Measurements from ENCODE around the gene C17orf113. TPM values are rescaled to one million over a fixed set of nuclear protein-coding genes. Genes with fewer than 3 reads are reported as not detected.
A peak's percentile ranks its signal among the peaks of the same experiment; 100 is the strongest.

Gene C17orf113
- total and polyA plus RNA-seq, 2 experiments from 2014 or later: 0.29 to 2.1 TPM

GRCh38 chr17:42055027-42055426, 4.6 kb upstream of the C17orf113 start (continued):
- TF ChIP-seq ETS1 (IDR thresholded peaks at IDR 0.05): no peak
- no peak for TF ChIP-seq STAT1 (IDR thresholded peaks at IDR 0.05; ENCODE audit: unreplicated experiment)
- no peak for TF ChIP-seq ZNF114 (CRISPR knock-in tag; IDR thresholded peaks at IDR 0.05)

GRCh38 chr17:42053731-42054500, 3.5 kb upstream of the C17orf113 start:
- Mint-ChIP-seq H3K4me1 (peaks cover 54% of the 10 kb centered on the region), H3K36me3 (ENCODE audit: low read depth) (no peaks in the 10 kb centered on the region), H3K27me3 (ENCODE audit: insufficient read depth, low read depth, poor library complexity) (peaks cover 27% of the 10 kb centered on the region), H3K27ac (no peak overlapping the region), H3K9me3 (no peaks in the 10 kb centered on the region), H3K4me3 (peak overlapping the region; percentile 40; the same call in 1 of the 3 replicates)
- no peak overlapping the region for H3K27ac ChIP-seq (ENCODE audit: low read depth)
- H3F3A ChIP-seq (replicated peaks; ENCODE audit: low read depth): 0 out of 2 replicates have a peak, but pooled peaks cover 7% of the 10 kb centered on the region
- DNase-seq (ENCODE audit: low spot score) (no peak), ATAC-seq (peak; percentile 6; the same call in 2 of the 3 replicates)
- H3K9me2 ChIP-seq (ENCODE audit: insufficient read depth): no peaks in the 10 kb centered on the region
- peaks cover 34% of the 10 kb centered on the region for H3K4me1 ChIP-seq (ENCODE audit: insufficient read depth)
- H3K27me3 ChIP-seq (ENCODE audit: insufficient read depth): no peaks in the 10 kb centered on the region
- no peaks in the 10 kb centered on the region for H4K20me1 ChIP-seq (replicated peaks; ENCODE audit: insufficient read depth)
- peak overlapping the region; percentile 70 for H3K4me2 ChIP-seq
- H3K79me2 ChIP-seq (replicated peaks; ENCODE audit: insufficient read depth): no peaks in the 10 kb centered on the region
- TF ChIP-seq ZNF114 (CRISPR knock-in tag; IDR thresholded peaks at IDR 0.05) (no peak), CREB1 (CRISPR knock-in tag; IDR thresholded peaks at IDR 0.05; ENCODE audit: low read depth) (no peak), REST (IDR thresholded peaks at IDR 0.05; ENCODE audit: unreplicated experiment) (no peak), EZH2phosphoT487 (IDR thresholded peaks at IDR 0.05; ENCODE audit: unreplicated experiment) (no peak), POLR2AphosphoS5 (IDR thresholded peaks at IDR 0.05; ENCODE audit: low read depth) (no peak)
- H3K36me3 ChIP-seq (ENCODE audit: insufficient read depth): no peaks in the 10 kb centered on the region
- no peak overlapping the region for H2AFZ ChIP-seq
- peak overlapping the region; percentile 41; the same call in 1 of the 2 replicates for H3K4me3 ChIP-seq

GRCh38 chr17:42052346-42052877, 2.0 kb upstream of the C17orf113 start:
- H2AFZ ChIP-seq: no peak overlapping the region
- no peaks in the 10 kb centered on the region for H3K79me2 ChIP-seq (replicated peaks; ENCODE audit: insufficient read depth)
- no peaks in the 10 kb centered on the region for H4K20me1 ChIP-seq (replicated peaks; ENCODE audit: insufficient read depth)
- no peak overlapping the region for H3K4me3 ChIP-seq
- H3K27me3 ChIP-seq (ENCODE audit: insufficient read depth): no peaks in the 10 kb centered on the region
- ATAC-seq (no peak), DNase-seq (ENCODE audit: low spot score) (no peak)
- H3K27me3 Mint-ChIP-seq (ENCODE audit: insufficient read depth, low read depth, poor library complexity): peaks cover 27% of the 10 kb centered on the region
- 0 out of 2 replicates have a peak overlapping the region, but pooled peaks have one; percentile 12 for H3K27ac Mint-ChIP-seq
- H3K36me3 Mint-ChIP-seq (ENCODE audit: low read depth): no peaks in the 10 kb centered on the region
- H3K4me1 ChIP-seq (ENCODE audit: insufficient read depth): peaks cover 34% of the 10 kb centered on the region
- H3K9me3 Mint-ChIP-seq: no peaks in the 10 kb centered on the region
- no peaks in the 10 kb centered on the region for H3K9me2 ChIP-seq (ENCODE audit: insufficient read depth)
- H3K4me1 Mint-ChIP-seq: peaks cover 54% of the 10 kb centered on the region
- no peak overlapping the region for H3K27ac ChIP-seq (ENCODE audit: low read depth)
- no peak overlapping the region for H3K4me2 ChIP-seq
- H3K4me3 Mint-ChIP-seq: no peak overlapping the region; the same call in 2 of the 3 replicates
- H3K36me3 ChIP-seq (ENCODE audit: insufficient read depth): no peaks in the 10 kb centered on the region
- H3F3A ChIP-seq (replicated peaks; ENCODE audit: low read depth): 0 out of 2 replicates have a peak, but pooled peaks cover 7% of the 10 kb centered on the region
- TF ChIP-seq STAT1 (IDR thresholded peaks at IDR 0.05; ENCODE audit: unreplicated experiment) (no peak), JUNB (IDR thresholded peaks at IDR 0.05; ENCODE audit: unreplicated experiment) (no peak), NANOG (IDR thresholded peaks at IDR 0.05; ENCODE audit: borderline replicate concordance) (no peak), CREB1 (CRISPR knock-in tag; IDR thresholded peaks at IDR 0.05; ENCODE audit: low read depth) (no peak), REST (IDR thresholded peaks at IDR 0.05; ENCODE audit: unreplicated experiment) (no peak), POLR2AphosphoS5 (IDR thresholded peaks at IDR 0.05; ENCODE audit: low read depth) (no peak), EZH2phosphoT487 (IDR thresholded peaks at IDR 0.05; ENCODE audit: unreplicated experiment) (no peak), EZH2 (IDR thresholded peaks at IDR 0.05; ENCODE audit: low read depth, unreplicated experiment) (no peak)
